K562 (cell line): ENCODE data around the gene FFAR1.

ENCODE experiments used
- CBX3 ChIP-seq, 2 experiments: IDR thresholded peaks; 1 replicate in 1 of 2; 2 replicates in 1 of 2; pipeline ENCODE4 v1.6.1; 2012; ENCODE audit warnings: inconsistent platforms in 2 of 2, low read length in 2 of 2, borderline replicate concordance in 1 of 2, control low read depth in 1 of 2
- CTCF ChIP-seq, 3 experiments: IDR thresholded peaks in 2 of 3; conservative IDR thresholded peaks in 1 of 3; 2 replicates each; pipeline ENCODE4 v1.5.1; 2011 to 2012; ENCODE audit warnings: low read length in 3 of 3, mild to moderate bottlenecking in 3 of 3, control low read depth in 2 of 3, improper control_type of control experiment in 1 of 3, inconsistent platforms in 1 of 3, low read depth in 1 of 3, mixed read lengths in 1 of 3, moderate library complexity in 1 of 3; ENCODE audit not compliant: insufficient read depth in 2 of 3
- FOXA3 ChIP-seq, 2 experiments: fragments of 450-650 bp in 1 of 2; sonication (generic) in 1 of 2; formaldehyde crosslinking; IDR thresholded peaks in 1 of 2; conservative IDR thresholded peaks in 1 of 2; 2 replicates each; pipeline versions ENCODE4 v1.4.0 to v1.8.0; 2020 to 2022; ENCODE audit warnings: mild to moderate bottlenecking in 2 of 2, missing genetic modification reagents in 1 of 2
- HMGXB4 ChIP-seq: sonication (generic); formaldehyde crosslinking; IDR thresholded peaks from 2 replicates; pipeline ENCODE4 v1.8.1; 2023; ENCODE audit warnings: mild to moderate bottlenecking, missing genetic modification reagents
- MXI1 ChIP-seq: IDR thresholded peaks from 2 replicates; pipeline ENCODE4 v1.6.1; 2011; ENCODE audit warnings: low read depth, mild to moderate bottlenecking, improper control_type of control experiment, low read length
- NFE2 ChIP-seq: IDR thresholded peaks from 2 replicates; pipeline ENCODE4 v1.6.1; 2014; ENCODE audit warnings: antibody characterized with exemption, low read depth
- POLR2A ChIP-seq: fragments of 450-650 bp; conservative IDR thresholded peaks from 2 replicates; pipeline ENCODE4 v1.6.1; 2016
- SMAD1 ChIP-seq: fragments of 150-350 bp; IDR thresholded peaks from 2 replicates; pipeline ENCODE4 v1.6.1; 2014; ENCODE audit warnings: low read length, low read depth; ENCODE audit not compliant: partially characterized antibody
- ZNF217 ChIP-seq: sonication (generic); formaldehyde crosslinking; IDR thresholded peaks from 2 replicates; pipeline ENCODE4 v1.8.0; 2022; ENCODE audit warnings: mild to moderate bottlenecking, missing genetic modification reagents
- ZNF696 ChIP-seq: fragments of 250-450 bp; sonication (Bioruptor Pico); conservative IDR thresholded peaks from 2 replicates; pipeline ENCODE4 v1.4.0; 2020; ENCODE audit warnings: mild to moderate bottlenecking, moderate library complexity

GRCh38 chr19:35396240-35396885, 48.7 kb downstream of the FFAR1 start:
- TF ChIP-seq CBX3 (IDR thresholded peaks at IDR 0.05; ENCODE audit: borderline replicate concordance in 1 of 2, low read length in 2 of 2) (no peak), ZNF217 (no peak), SMAD1 (no peak), HMGXB4 (CRISPR knock-in tag) (no peak), CTCF (IDR thresholded peaks at IDR 0.05 in 2 of 3, conservative IDR thresholded peaks at IDR 0.05 in 1 of 3; ENCODE audit: insufficient read depth in 2 of 3, low read depth in 1 of 3, low read length in 3 of 3) (no peak), MXI1 (no peak), NFE2 (no peak), ZNF696 (no peak), FOXA3 (CRISPR knock-in tag; conservative IDR thresholded peaks at IDR 0.05 in 1 of 2, IDR thresholded peaks at IDR 0.05 in 1 of 2) (no peak), POLR2A (no peak)
